Neural progenitor cell (in vitro differentiated cells): Measurements from ENCODE around the gene ABCC4. TPM values are rescaled to one million over a fixed set of nuclear protein-coding genes. Genes with fewer than 3 reads are reported as not detected.

Experiments
- DNase-seq: peaks from one replicate; pipeline ENCODE4 v3.0.0-alpha.2; 2016; ENCODE audit warnings: low spot score
- H2AFZ ChIP-seq: fragments of 200-600 bp; sonication (generic); replicated peaks from 2 replicates; pipeline ENCODE4 v1.6.1; 2016; ENCODE audit warnings: antibody characterized with exemption
- H3F3A ChIP-seq: fragments of 200-600 bp; sonication (generic); 2 replicates; pipeline ENCODE4 v1.6.1; 2016; ENCODE audit warnings: antibody characterized with exemption, low read depth
- H3K27ac ChIP-seq: fragments of 200-600 bp; sonication (generic); 2 replicates; pipeline ENCODE4 v1.5.1; 2016; ENCODE audit warnings: mild to moderate bottlenecking
- H3K27me3 ChIP-seq: fragments of 200-600 bp; sonication (generic); 2 replicates; pipeline ENCODE4 v1.6.1; 2016; ENCODE audit warnings: mild to moderate bottlenecking, moderate library complexity
- H3K36me3 ChIP-seq: fragments of 200-600 bp; sonication (generic); 2 replicates; pipeline ENCODE4 v1.5.1; 2016
- H3K4me1 ChIP-seq: fragments of 200-600 bp; sonication (generic); 2 replicates; pipeline ENCODE4 v1.6.1; 2016; ENCODE audit warnings: mixed run types
- H3K4me2 ChIP-seq: fragments of 200-600 bp; sonication (generic); 2 replicates; pipeline ENCODE4 v1.6.1; 2016
- H3K4me3 ChIP-seq: fragments of 200-600 bp; sonication (generic); 2 replicates; pipeline ENCODE4 v1.5.1; 2016
- H3K79me2 ChIP-seq: fragments of 200-600 bp; sonication (generic); 2 replicates; pipeline ENCODE4 v1.6.1; 2016; ENCODE audit warnings: low read depth
- H3K9ac ChIP-seq: fragments of 200-600 bp; sonication (generic); 2 replicates; pipeline ENCODE4 v1.6.1; 2016
- H3K9me3 ChIP-seq: fragments of 200-600 bp; sonication (generic); 2 replicates; pipeline ENCODE4 v1.5.1; 2016; ENCODE audit warnings: low read depth
- H4K20me1 ChIP-seq: fragments of 200-600 bp; sonication (generic); 2 replicates; pipeline ENCODE4 v1.6.1; 2016; ENCODE audit warnings: low read depth
- H3K27ac Mint-ChIP-seq: 3 replicates; pipeline ENCODE4 v1.8.0; 2021; ENCODE audit warnings: mixed read lengths
- H3K27me3 Mint-ChIP-seq: 2 replicates; pipeline ENCODE4 v1.8.0; 2022; ENCODE audit warnings: low read depth, mild to moderate bottlenecking, inconsistent platforms, moderate library complexity, mixed read lengths; ENCODE audit not compliant: insufficient read depth
- H3K36me3 Mint-ChIP-seq: 3 replicates; pipeline ENCODE4 v1.8.0; 2021; ENCODE audit warnings: mixed read lengths
- H3K4me1 Mint-ChIP-seq: 3 replicates; pipeline ENCODE4 v1.8.0; 2021; ENCODE audit warnings: mixed read lengths
- H3K4me3 Mint-ChIP-seq: 3 replicates; pipeline ENCODE4 v1.8.0; 2021; ENCODE audit warnings: mild to moderate bottlenecking, moderate library complexity, mixed read lengths
- H3K9me3 Mint-ChIP-seq: 3 replicates; pipeline ENCODE4 v1.8.0; 2020; ENCODE audit warnings: mixed read lengths
- CTCF ChIP-seq: fragments of 200-600 bp; sonication (generic); IDR thresholded peaks from 2 replicates; pipeline ENCODE4 v1.5.1; 2017; ENCODE audit warnings: antibody characterized with exemption, mild to moderate bottlenecking
- EZH2 ChIP-seq: fragments of 200-600 bp; sonication (generic); IDR thresholded peaks from 2 replicates; pipeline ENCODE4 v1.6.1; 2017; ENCODE audit warnings: antibody characterized with exemption, mild to moderate bottlenecking, moderate library complexity
- EZH2phosphoT487 ChIP-seq: fragments of 200-600 bp; sonication (generic); IDR thresholded peaks from 2 replicates; pipeline ENCODE4 v1.6.1; 2017; ENCODE audit warnings: antibody characterized with exemption
- total RNA-seq: library from RNA; depleted of rRNA; stranded (reverse); fragments of >200 nt; gene quantifications from 2 replicates; pipeline ENCODE4 v1.2.3, GENCODE V29; 2015; ENCODE audit warnings: low replicate concordance

The ABCC4 gene
- total RNA-seq, 1 donor from 2014 or later = 23.6 TPM

DNA sequence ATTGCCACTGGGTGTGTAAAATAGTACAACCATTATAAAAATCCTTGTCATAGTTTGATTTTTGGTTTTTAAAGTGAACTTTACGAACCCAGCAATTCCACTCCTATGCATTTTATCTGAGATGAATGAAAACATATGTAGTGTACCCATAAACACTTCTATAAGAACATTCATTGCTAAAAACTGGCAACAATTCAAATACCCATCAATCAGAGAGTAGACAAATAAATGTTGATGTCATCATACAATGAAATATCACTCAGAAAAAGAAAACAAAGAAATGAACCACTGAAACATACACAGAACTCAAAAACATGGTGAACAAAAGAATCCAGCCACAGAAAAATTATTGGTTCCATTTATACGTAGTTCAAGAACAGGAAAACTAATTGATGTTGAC is 202.3 kb downstream of the ABCC4 start:
- H3K4me3 Mint-ChIP-seq = no peak overlapping the region
- Histone ChIP-seq H3K27ac (no peak overlapping the region), H3F3A (peaks cover 42% of the 10 kb centered on the region), H2AFZ (no peak overlapping the region), H3K9me3 (peaks cover 17% of the 10 kb centered on the region), H3K4me1 (peaks cover 38% of the 10 kb centered on the region), H3K79me2 (no peaks in the 10 kb centered on the region), H3K9ac (no peak overlapping the region), H3K4me3 (no peak overlapping the region), H3K4me2 (no peak overlapping the region), H3K27me3 (no peaks in the 10 kb centered on the region), H3K36me3 (peaks cover 11% of the 10 kb centered on the region), H4K20me1 (no peaks in the 10 kb centered on the region)
- H3K9me3 Mint-ChIP-seq = peaks cover 27% of the 10 kb centered on the region
- no peaks in the 10 kb centered on the region for H3K27me3 Mint-ChIP-seq
- DNase-seq = no peak
- peaks cover 27% of the 10 kb centered on the region for H3K36me3 Mint-ChIP-seq
- H3K27ac Mint-ChIP-seq = no peak overlapping the region
- peaks cover 28% of the 10 kb centered on the region for H3K4me1 Mint-ChIP-seq
- TF ChIP-seq EZH2phosphoT487 = no peak
- no peak for TF ChIP-seq CTCF
- TF ChIP-seq EZH2 = no peak

DNA sequence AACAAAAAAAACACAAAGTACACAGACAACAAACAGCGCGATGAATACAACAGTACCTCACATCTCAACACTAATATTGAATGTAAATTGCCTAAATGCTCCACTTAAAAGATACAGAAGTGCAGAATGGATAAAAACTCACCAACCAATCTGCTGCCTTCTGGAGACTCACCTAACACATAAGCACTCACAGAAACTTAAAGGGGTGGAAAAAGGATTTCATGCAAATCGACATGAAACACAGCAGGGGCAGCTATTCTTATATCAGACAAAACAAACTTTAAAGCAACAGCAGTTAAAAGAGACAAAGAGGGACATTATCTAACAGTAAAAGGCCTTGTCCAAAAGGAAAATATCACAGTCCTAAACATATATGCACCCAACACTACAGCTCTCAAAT is 209.5 kb downstream of the ABCC4 start:
- Histone ChIP-seq H3K4me2 (no peak overlapping the region), H3K79me2 (no peaks in the 10 kb centered on the region), H3K27ac (no peak overlapping the region), H3K36me3 (peaks cover 9% of the 10 kb centered on the region), H2AFZ (no peak overlapping the region), H3K4me1 (no peaks in the 10 kb centered on the region), H3K4me3 (no peak overlapping the region), H3K9me3 (peaks cover 2% of the 10 kb centered on the region), H3F3A (no peaks in the 10 kb centered on the region), H3K9ac (no peak overlapping the region), H3K27me3 (no peaks in the 10 kb centered on the region), H4K20me1 (no peaks in the 10 kb centered on the region)
- Mint-ChIP-seq H3K4me3 (no peak overlapping the region), H3K4me1 (no peaks in the 10 kb centered on the region), H3K27ac (no peak overlapping the region), H3K27me3 (no peaks in the 10 kb centered on the region), H3K36me3 (peaks cover 26% of the 10 kb centered on the region), H3K9me3 (peaks cover 41% of the 10 kb centered on the region)
- TF ChIP-seq EZH2 = no peak
- TF ChIP-seq EZH2phosphoT487 = no peak
- no peak for TF ChIP-seq CTCF
- no peak for DNase-seq

DNA sequence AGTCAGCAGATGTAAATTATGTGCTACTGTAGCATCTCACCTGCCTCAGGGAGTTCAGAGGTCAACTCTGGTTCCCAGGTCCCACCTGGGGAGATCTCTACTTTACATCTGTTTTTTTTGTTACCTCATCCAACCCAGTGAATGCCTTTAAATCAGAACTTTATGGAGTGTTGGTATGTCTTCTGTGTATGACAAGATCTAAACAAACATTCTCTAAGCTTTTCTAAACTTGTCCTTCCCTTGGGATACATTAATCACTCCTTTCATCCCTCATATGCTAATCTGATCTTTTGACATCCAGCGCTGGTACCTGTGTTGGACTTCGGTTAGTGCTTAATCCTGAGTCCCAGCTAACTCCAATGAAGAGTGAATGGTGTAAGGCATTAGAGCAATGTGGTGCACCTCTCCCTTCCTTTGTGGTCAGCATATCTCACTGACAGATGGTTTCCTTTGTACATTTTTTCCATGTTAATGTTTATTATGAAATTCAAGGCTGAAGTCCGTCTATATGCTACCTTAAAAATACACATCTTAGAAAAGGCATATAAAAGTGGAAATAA is 213.4 kb downstream of the ABCC4 start:
- H3K27ac ChIP-seq = no peak overlapping the region
- no peak overlapping the region for H3K4me3 ChIP-seq
- H3K79me2 ChIP-seq = no peaks in the 10 kb centered on the region
- no peaks in the 10 kb centered on the region for H3K27me3 Mint-ChIP-seq
- H3K9me3 ChIP-seq = no peaks in the 10 kb centered on the region
- no peak for DNase-seq
- no peaks in the 10 kb centered on the region for H3K4me1 Mint-ChIP-seq
- peaks cover 6% of the 10 kb centered on the region for H3K36me3 ChIP-seq
- no peak overlapping the region for H2AFZ ChIP-seq
- no peak overlapping the region for H3K9ac ChIP-seq
- no peaks in the 10 kb centered on the region for H3K4me1 ChIP-seq
- H3K4me2 ChIP-seq = no peak overlapping the region
- TF ChIP-seq CTCF (no peak), EZH2phosphoT487 (no peak), EZH2 (no peak)
- peaks cover 19% of the 10 kb centered on the region for H3K9me3 Mint-ChIP-seq
- H3K27ac Mint-ChIP-seq = no peak overlapping the region
- no peaks in the 10 kb centered on the region for H3F3A ChIP-seq
- peaks cover 2% of the 10 kb centered on the region for H3K36me3 Mint-ChIP-seq
- H3K4me3 Mint-ChIP-seq = no peak overlapping the region
- no peaks in the 10 kb centered on the region for H3K27me3 ChIP-seq
- H4K20me1 ChIP-seq = no peaks in the 10 kb centered on the region
